SKM-1 (cell line): ENCODE data around the gene VMA21.

Experiments
- DNase-seq: peaks from one replicate; lab custom pipeline; 2025; ENCODE audit not compliant: unreplicated experiment; lab: John Stamatoyannopoulos, UW

Gene VMA21

GRCh38 chrX:151396825-151397740, at the start of gene VMA21:
Gene VMA21, plus strand, starts transcription at chrX:151397206. Its CDS starts 103 bp downstream, at chrX:151397309.
- peak; percentile 31 for DNase-seq

- no peak for DNase-seq
Observed at GRCh38 chrX:151359341-151359740, 37.7 kb upstream of the VMA21 start.

- DNase-seq = peak; percentile 2
Observed at GRCh38 chrX:151359931-151360871, 36.8 kb upstream of the VMA21 start.

GRCh38 chrX:151363316-151363715, 33.7 kb upstream of the VMA21 start:
- no peak for DNase-seq

GRCh38 chrX:151365579-151365978, 31.4 kb upstream of the VMA21 start:
- DNase-seq = no peak

GRCh38 chrX:151370906-151371305, 26.1 kb upstream of the VMA21 start:
- no peak for DNase-seq

DNA sequence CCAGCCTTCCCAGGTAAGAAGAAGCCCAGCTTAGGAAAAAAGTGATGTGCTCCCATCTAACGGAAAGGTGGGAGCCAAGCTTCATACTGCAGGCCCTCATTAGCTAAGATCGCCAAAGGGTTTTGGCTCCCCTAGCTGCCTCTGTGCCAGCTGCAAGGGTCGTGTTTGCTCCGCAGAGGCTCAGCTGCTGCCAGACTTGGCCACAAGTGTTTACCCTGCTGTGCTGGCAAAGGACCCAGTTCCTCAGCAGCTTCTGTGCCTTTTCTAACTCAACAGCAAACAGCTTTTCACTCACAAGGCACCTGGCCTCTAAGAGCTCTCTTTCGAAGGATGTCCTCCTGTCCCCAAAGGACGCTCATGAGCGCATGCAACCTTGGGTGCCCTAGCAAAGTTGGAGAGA, 12.2 kb upstream of the VMA21 start:
- DNase-seq = no peak

DNA sequence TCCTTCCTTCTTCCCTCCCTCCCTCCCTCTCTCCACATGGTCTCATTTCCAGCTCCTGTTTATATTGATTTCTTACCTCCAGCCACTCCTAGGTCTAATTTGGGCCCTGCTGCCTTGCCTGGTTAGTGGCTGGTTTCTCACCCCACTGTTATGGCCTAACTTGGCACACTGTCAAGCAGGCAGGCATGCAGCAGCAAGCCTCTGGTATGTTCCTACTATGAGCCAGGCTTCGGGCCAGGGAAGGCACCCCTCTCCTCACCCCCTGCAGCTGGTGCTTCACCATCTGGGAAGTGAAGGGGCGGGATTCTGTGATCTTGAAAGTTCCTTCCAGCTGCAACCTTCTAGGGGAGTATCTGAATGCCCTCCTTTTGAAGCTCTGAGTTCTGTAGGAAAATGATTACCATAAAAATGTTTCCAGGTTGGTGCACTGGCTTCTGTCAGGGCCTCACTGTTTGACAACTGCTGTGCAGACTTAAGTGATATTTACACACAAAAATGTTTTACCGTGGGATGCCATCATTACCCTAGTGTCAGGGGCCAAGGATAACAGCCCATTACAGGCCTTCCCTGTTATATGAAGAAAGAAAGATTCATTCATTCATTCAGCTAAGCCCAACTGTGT, 10.1 kb upstream of the VMA21 start:
- DNase-seq = no peak

DNA sequence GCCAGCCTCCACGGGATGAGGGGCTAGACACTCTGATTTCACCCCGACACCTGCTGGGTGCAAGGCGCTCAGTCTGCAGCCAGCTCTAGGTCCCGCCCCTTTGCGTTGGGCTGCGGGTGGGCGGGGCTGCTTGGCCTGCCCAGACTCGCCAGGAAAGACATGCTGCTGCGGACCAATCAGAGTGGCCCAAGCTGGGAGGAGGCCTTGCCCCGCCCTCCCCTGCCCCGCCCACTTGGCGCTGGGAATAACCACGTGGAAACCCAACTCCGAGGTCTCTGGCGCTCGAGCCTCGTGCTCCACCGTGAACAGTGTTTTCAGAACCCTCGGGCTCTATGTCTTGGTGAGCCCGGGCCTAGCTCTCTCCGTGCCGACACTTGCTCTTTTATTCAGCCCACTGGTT, 5.3 kb upstream of the VMA21 start:
- no peak for DNase-seq

GRCh38 chrX:151393514-151393913, 3.5 kb upstream of the VMA21 start:
- no peak for DNase-seq

DNA sequence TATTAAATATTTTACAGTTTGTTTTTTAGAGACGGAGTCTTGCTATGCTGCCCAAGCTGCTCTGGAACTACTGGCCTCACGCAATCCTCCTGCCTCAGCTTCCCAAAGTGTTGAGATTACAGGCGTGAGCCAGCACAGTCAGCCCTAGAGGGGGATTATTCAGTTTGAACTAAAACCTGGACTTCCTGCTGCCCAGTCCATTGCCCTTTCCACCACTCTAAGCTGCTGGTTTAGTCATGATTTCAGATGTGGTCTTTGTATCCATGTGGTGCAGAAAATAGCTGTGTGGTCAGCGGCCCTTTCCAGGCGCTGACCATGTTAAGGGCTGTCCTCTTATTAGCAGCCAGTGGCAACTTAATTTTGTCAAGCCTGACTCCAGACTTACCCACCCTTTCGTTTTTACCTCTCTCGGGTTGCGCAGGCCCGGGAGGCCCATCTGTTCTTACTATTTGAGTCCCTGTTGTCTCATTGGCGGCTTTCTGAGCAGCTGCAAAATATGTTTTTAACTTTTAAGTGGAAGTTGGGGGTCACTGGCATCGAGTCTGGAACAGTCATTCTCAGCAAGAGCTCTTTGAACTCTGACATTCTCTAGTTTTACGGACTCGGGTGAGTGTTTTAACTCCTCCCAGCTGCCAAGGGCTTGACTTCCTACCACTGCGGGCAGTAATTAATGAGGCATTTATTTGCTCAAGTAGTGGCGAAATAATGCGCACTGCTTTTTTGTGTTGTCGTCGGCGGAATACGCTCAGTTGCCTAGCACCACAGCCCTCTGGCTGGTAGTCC, 773 bp upstream of the VMA21 start:
- DNase-seq = no peak

- DNase-seq = no peak
Observed at GRCh38 chrX:151397741-151398070, 700 bp downstream of the VMA21 start.

GRCh38 chrX:151398346-151398745, 1.3 kb downstream of the VMA21 start:
- no peak for DNase-seq

DNA sequence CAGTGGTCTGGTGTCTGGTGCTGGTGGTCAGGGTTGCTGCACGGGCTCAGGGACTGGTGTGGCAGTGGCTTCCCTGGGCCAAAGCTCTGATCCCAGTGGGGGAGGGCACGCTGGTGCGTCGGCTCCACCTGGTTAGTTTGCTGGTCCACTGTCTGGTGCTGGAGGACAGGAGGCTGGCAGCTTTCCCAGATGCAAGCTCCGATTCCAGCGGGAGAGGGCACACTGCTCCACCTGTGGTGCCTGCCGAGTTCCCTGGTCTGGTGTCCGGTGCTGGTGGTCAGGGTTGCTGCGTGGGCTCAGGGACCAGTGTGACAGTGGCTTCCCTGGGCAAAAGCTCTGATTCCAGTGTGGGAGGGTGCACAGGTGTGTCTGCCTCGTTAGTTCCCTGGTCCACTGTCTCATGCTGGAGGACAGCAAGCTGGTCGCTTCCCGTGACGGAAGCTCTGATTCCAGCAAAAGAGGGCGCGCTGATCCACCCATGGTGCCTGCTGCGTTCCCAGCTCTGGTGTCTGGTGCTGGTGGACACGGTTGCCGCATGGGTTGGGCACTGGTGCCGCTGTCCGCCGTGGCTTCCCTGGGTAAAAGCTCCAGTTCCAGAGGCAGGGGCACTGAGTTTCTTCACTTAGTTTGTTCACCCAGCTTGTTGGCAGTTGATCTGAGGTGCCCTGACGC, 5.8 kb downstream of the VMA21 start:
- DNase-seq = no peak

DNA sequence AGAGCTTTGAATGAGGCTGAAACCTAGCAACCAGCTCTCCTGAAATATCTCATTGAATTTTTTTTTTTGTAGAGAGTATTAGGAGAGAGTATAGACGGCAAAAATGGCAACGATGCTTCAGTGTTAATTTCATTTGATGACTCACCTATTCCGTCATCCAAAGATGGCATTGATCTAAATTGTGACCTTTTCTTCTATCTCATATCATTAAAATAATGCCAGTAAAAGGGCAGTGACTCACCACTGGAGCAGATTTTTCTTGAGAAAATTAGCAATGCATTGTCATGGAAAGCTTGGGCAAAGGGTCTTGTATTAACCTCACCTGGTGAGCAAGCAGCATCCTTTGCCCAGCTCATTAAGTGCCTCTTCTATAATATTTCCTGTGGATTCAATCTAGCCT, 19.6 kb downstream of the VMA21 start:
- no peak for DNase-seq

GRCh38 chrX:151419782-151420181, 22.8 kb downstream of the VMA21 start:
- DNase-seq = no peak

DNA sequence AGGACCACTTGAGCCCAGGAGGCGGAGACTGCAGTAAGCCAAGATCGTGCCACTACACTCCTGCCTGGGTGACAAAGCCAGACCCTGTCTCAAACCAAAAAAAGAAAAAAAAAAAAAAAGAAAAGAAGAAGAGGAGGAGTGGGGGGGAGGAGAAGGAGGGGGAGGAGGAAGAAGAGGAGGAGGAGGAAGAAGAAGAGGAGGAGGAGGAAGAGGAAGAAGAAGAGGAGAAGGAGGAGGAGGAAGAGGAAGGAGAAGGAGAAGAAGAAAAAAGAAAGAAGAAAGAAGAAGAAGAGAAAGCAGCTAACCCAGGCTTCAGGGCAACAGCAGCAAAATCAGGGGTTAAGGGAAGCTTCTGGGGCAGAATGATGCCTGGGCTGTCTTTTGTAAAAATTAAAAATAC, 27.5 kb downstream of the VMA21 start:
- no peak for DNase-seq

GRCh38 chrX:151448509-151448908, 51.5 kb downstream of the VMA21 start:
- DNase-seq = no peak

DNA sequence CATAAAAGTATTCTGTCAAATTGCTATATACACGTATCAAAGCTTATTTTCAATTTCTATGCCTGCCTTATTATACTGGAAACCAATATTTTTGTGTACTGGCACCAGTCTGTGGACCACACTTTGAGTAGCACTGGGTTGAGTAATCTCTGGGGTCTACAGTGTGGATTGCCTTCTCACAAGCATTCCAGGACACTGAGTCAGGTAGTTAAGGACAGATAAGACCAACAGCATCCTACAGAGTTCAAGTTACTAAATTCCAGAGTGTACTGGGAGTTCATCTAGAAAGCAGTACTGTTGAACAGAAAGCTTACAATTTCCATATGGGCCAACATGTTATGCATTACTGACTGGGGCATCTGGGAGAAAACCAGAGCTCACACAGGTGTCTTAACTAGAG, 61.8 kb downstream of the VMA21 start:
- DNase-seq = no peak
